Renal cortex interstitium (tissue), 11 donors: ENCODE data around the gene DESI1. TPM values are rescaled to one million over a fixed set of nuclear protein-coding genes. Genes with fewer than 3 reads are reported as not detected.
"Not testable (repeated sequence)": the region's sequence is repeated elsewhere in the genome, so short reads cannot be mapped to it uniquely, and the experiment has no call there.

Source experiments
- DNase-seq, 11 donors: peaks; one replicate each; pipeline ENCODE4 v3.0.0-alpha.2; 2013; ENCODE audit warnings: low read depth in 9 of 11, low spot score in 4 of 11; ENCODE audit errors: extremely low read depth in 1 of 11
- polyA plus RNA-seq, 3 donors: library from polyadenylated mRNA; unstranded; fragments of 120-200 nt; gene quantifications; one replicate each; pipeline ENCODE4 v1.2.1, GENCODE V29; 2013; ENCODE audit not compliant: insufficient read length in 3 of 3

DESI1 gene
- polyA plus RNA-seq, 3 donors: 25.0 to 33.6 (median 26.7) TPM

DNA sequence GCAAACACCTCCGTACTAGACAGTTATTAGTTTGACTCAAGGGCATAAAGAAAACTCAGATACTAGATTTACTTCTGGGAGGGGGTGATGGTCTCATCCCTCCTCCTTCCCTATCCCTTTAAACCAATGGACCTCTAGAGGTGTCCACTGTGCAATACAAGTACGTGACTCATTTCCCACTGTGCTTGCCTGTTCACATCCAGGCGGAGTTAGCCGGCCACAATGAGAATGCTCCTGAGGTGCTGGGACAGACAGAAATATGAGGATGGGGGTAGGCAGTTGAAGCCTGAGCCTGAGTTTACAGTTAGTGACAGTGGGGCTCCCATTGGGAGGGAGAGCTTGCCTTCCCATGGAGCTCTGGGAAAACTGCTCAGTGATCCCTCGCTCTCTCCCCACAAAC is 22.8 kb downstream of the DESI1 start:
- no peak for DNase-seq

DNA sequence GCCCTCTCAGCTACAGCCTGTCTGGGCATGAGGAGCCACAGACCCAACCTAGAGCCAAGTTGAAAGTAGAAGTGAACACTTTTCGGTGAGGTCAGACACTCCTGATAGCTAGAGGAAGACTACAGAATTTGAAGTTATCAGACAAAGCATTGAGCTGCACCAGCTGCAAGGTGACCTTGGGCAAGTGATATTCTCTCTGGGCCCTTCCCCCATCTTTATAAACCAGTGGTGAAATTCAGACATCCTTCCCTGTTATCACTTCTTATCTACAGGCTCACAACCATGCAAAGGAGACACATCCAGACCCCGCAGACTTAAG is 23.2 kb downstream of the DESI1 start:
- DNase-seq: no peak

DNA sequence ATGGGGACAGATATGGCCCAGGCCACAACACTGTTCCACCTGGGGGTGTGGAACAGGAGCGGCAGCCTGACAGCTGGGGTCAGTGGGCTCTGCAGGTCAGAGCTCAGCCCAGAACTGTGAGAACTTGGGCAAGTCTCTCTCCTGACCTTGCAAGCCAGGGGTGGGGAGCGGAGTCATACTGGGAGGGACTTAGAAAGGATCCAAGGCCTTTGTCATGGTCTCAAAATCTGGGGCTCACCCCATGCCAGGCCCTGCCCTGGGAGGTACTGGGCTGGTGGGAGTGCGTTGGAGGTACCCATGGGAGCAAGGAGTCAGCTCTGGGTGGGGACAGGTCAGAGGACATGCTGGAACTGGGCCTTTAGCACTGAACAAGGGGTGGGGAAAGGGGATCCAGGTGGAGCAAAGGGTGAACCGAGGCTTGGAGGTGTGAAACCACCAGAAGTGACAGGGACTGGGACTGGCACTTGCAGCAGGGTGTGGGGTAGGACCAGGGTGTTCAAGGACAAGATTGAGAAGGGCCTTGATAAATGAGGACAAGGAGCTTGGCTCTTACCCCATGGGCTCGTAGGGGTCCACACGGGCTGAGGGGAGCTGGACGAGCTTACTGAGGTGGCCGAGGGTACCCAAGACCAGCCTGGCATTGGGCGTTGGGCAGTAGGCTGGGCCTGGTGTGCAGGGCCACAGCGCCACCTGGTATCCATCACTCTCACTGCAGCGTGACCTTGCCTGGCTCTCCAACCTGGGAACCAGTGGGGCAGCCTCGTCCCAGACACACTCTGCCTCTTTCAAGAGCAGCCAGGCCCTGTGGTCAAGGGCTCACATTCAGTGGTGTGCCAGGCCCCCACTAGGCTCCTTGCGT is 23.8 kb downstream of the DESI1 start:
- DNase-seq: peak in 2 of 11 donors; percentile 34 to 35

DNA sequence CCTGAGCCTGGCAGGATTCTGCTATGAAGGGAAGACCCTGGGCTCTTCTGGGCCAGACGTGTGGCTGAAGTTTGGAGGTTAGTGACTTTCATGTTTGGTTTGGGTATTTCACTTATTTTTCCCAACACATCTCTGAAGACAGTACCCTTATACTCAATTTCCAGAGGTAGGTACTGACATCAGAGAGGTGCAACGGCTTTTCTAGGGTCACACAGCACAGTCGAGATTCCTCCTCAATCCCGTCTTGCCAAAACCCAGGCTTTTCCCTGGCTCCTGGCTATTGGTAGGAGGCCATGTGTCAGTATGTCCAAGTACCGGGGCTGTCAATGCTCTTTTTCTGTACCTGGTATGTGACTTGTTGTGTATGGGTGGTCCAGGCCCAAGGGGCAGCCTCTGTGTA is 25.1 kb downstream of the DESI1 start:
- no peak for DNase-seq

DNA sequence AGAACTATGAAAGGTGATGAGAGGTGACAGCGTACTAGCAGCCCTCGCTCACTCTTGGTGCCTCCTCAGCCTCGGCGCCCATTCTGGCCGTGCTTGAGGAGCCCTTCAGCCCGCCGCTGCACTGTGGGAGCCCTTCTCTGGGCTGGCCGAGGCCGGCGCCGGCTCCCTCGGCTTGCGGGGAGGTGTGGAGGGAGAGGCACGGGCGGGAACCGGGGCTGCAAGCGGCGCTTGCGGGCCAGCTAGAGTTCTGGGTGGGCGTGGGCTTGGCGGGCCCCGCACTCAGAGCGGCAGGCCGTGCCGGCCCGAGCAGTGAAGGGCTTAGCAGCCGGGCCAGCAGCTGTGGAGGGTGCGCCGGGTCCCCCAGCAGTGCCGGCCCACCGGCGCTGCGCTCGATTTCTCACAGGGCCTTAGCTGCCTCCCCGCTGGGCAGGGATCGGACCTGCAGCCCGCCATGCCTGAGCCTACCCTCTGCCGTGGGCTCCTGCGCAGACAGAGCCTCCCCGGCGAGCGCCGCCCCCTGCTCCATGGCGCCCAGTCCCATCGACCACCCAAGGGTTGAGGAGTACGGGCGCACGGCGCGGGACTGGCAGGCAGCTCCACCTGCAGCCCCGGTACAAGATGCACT is 27.4 kb downstream of the DESI1 start:
- not testable (repeated sequence) for DNase-seq

GRCh38 chr22:41589391-41590241 is 31.2 kb downstream of the DESI1 start, which contains the start of gene PMM1:
Gene PMM1 (minus strand): TSS chr22:41589840. CDS start chr22:41589805, 35 bp downstream.
- peak; percentile 97 to 100 (median 99) for DNase-seq

DNA sequence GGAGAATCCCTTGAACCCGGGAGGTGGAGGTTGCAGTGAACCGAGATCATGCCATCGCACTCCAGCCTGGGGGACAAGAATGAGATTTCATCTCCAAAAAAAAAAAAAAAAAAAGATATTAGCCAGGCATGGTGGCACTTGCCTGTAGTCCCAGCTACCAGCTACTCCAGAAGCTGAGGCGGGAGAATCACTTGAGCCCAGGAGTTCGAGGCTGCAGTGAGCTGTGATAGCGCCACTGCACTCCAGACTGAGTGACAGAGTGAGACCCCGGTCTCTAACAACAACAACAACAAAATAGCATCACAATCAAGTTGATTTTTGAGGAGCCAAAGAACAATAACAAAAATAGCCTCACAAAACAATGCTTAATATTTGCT is 33.5 kb downstream of the DESI1 start:
- no peak for DNase-seq

DNA sequence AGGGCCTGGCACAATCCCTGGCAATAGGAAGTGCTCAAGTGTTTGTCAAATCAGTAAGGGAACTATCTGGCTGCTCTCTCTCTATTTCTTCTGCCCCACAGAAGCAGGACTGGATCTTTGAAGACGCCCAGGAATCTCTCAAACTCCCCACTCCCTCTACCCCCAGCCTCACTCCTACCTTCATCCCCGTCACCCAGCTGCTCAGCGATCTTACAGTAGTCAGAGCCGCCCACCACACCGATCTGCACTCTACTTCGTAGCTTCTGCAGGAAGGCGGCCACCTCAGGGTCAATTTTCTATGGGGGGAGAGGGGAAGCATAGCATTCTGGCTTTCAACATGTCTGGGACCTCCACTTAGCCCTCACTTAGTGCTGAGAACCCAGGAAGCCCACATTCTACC is 34.9 kb downstream of the DESI1 start:
- DNase-seq: no peak

GRCh38 chr22:41584881-41585280 is 36.0 kb downstream of the DESI1 start:
- no peak for DNase-seq

- no peak for DNase-seq
Observed at GRCh38 chr22:41582694-41583093, 38.1 kb downstream of the DESI1 start.

- DNase-seq: no peak
Observed at GRCh38 chr22:41579997-41580355, 40.9 kb downstream of the DESI1 start.

DNA sequence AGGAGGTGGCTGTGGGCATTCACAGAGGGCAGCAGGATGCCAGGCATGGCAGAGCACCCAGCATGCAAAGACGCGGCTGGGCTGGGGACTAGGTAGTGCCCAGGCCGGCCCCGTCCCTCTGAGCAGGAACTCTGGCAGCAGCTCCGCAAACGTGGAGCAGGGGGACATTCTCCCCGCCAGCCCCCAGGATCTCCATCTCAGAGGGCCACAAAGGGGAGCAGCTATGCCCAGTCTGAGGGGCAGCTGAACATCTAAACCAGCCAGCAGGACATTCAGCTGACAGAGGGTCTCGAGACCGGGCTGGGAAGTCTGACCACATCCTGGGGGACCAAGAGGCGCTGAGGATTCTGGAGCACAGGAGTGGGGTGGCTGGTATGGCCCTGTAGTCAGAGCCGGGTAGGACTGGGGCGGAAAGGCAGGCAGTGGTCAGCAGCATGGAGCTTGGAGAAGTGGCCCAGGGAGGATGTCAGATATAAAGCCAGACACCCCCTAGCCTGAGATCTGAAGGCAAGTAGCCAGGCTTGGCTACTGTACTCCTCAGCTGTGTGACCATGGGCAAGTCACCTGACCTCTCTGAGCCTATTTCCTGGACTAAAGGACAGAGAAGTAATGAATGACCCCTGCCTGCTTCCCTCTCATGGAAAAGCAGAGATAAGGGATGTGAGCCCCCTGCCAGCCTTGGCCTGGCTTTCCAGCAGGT is 41.4 kb downstream of the DESI1 start:
- DNase-seq: no peak

- no peak for DNase-seq
Observed at GRCh38 chr22:41578818-41579217, 42.0 kb downstream of the DESI1 start.

GRCh38 chr22:41578114-41578513 is 42.7 kb downstream of the DESI1 start:
- no peak for DNase-seq

DNA sequence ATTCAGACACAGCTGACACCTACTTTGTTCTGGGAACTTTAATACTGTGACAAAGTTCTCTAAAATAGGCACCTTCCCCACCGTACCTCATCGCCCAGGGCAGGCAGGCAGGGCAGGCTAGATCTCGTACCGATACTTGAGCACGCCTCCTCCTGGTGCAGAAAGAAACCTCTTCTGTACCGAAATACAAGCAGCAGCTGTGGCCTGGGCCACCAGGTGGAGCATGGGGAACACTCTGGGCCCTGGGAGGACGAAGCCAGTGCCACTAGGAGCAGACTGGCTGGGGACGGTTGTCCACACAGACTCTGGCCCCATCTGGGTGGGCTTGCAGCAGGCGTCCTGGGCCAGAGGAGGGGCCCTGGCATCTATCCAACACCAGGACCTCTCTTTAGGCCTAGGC is 44.0 kb downstream of the DESI1 start:
- peak in 1 of 11 donors; percentile 43 for DNase-seq

DNA sequence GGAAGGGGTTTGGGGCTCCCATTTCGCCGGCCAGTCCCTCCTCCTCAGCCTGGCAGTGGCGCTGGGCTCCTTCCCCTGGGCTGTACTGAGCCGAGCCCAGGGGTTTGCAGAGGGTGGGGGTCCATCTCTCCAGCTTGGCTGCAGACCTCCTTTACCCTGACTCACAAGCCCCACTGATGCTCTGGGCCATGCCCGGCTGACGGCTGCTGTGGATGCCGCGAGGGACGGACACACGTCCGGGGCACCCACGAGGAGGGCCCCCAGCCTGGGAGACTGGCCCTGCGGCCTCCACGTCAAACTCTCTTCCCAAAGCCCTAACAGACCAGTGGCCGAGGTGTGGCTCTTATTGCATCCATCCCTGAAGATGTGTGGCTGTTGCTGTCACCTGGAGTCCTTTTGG is 45.3 kb downstream of the DESI1 start:
- DNase-seq: no peak

DNA sequence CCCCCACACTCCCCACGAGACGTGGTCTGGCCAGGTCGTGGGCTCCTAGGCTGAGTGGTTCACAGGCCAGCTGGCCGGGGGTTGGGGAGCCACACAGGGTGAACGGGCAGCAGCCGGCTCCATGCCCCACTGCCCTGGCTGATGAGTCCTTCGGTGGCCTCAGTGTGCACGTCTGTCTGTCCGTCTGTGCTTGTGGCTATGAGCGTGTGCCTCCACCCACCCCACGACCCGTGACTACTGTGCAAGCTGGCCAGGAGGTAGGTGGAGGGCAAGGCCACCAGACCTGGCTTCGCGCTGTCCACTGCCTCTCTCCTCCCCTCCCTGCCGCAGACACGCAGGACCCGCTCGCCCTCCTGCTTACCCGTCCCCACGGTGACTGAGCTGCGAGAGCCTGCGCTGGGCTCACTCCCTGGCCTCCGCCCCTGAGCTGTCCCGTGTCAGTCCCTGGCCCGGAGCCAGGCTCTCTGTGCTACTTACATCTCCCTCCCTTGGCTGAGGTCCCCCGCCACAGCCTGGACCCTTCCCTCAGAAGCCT is 45.9 kb downstream of the DESI1 start:
- no peak for DNase-seq

- no peak for DNase-seq
Observed at GRCh38 chr22:41573677-41574076, 47.2 kb downstream of the DESI1 start.

DNA sequence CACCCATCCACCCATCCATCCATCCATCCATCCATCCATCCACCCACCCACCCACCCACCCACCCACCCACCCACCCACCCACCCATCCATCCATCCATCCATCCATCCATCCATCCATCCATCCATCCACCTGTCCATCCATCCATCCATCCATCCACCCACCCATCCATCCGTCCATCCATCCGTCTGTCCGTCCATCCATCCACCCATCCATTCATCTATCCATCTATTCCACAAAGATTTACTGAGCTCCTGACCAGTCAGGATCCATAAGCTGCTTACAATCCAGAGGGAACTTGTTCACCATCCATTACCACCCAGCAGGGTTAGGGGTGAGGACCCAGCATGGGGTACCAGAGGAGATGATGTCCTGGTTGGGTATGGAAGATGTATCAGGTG is 48.5 kb downstream of the DESI1 start:
- not testable (repeated sequence) for DNase-seq
